ENCODE results near the gene FAM241A. TPM values are rescaled to one million over a fixed set of nuclear protein-coding genes. Genes with fewer than 3 reads are reported as not detected.
A peak's percentile ranks its signal among the peaks of the same experiment; 100 is the strongest.

Gene FAM241A
- total RNA-seq, 1 donor from 2014 or later = 0.70 TPM

DNA sequence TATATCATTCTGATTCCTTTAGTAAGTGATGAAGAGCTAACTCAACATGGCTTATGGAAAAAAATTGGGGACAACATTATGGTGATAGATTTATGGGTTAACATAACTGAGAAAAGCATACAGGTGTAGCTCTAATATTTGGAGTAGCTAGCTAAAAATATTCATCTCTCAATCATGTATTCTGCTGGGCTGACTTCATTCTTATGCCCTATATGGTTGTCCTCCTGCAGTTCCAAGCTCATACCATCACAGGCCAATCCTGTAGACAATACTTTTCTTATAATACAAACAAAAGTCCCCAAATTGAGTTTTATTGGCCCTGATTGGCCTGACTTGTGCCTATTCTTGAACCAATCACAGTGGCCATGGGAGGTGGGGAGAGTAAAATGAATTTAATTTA is 6.7 kb upstream of the FAM241A start:
- H3K36me3 Mint-ChIP-seq = no peaks in the 10 kb centered on the region
- peaks cover 3% of the 10 kb centered on the region for H3K27me3 Mint-ChIP-seq
- H3K9me3 Mint-ChIP-seq = no peaks in the 10 kb centered on the region
- peaks cover 10% of the 10 kb centered on the region for H3K4me1 Mint-ChIP-seq (ENCODE audit: unreplicated experiment)
- H3K4me3 Mint-ChIP-seq = no peak overlapping the region
- no peak for DNase-seq (ENCODE audit: extremely low spot score, unreplicated experiment)
- no peak for TF ChIP-seq CTCF (conservative IDR thresholded peaks at IDR 0.05)
- H3K27ac Mint-ChIP-seq = no peak overlapping the region

DNA sequence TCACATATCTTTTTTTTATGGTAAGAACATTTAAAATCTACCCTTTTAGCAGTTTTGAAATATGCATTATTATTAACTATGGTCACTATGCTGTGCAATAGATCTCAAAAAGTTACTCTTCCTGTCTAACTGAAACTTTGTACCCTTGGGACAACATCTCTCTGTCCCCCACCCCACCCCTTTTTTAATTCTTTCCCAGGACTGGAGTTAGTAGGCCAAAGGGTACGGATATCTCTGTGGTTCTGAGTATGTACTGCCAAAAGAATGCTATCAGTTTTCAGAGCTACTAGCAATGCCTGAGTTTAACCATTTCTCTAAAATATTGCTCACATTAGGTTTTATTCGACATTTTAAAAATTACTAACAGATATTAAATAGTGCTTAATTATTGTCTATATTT is 4.7 kb upstream of the FAM241A start:
- no peak for TF ChIP-seq CTCF (conservative IDR thresholded peaks at IDR 0.05)
- no peaks in the 10 kb centered on the region for H3K36me3 Mint-ChIP-seq
- no peak overlapping the region for H3K27ac Mint-ChIP-seq

DNA sequence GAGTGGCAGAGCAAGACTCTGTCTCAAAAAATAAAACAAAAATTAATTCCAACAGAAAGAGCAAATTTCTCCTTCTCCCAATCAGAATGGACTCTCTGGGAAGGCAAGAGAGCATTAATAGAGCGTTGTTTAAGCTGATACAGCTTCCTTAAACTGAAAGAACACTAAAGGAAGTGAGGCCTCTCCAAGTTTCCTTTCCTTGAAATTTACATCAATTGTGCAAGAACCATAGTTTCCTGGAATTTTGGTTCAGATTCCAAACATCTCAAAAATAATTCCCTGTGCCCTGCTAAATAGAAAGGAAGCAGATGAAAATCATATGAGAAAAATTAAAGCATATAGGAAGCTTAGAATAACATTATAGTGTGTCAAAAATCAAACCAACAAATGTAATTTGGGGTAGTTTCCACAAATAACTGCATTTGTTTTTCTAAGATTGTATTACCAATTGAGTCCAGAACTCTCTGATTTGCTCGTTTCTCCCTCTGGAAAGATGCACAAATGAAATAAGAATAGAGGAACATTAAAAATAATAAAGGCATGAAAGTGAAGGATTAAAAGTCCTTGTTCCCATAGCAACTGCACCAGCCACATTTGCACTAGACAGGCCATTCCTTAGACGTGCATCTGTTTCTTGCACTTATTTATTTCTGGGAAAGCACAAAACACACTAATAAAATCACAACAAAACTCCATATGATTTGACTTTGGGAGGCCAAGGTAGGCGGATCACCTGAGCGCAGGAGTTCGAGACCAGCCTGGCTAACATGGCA is 3.7 kb upstream of the FAM241A start:
- Mint-ChIP-seq H3K27ac (no peak overlapping the region), H3K4me3 (no peak overlapping the region), H3K27me3 (peaks cover 11% of the 10 kb centered on the region), H3K4me1 (ENCODE audit: unreplicated experiment) (peaks cover 16% of the 10 kb centered on the region), H3K36me3 (no peaks in the 10 kb centered on the region), H3K9me3 (no peaks in the 10 kb centered on the region)
- DNase-seq (ENCODE audit: extremely low spot score, unreplicated experiment) = no peak
- TF ChIP-seq CTCF (conservative IDR thresholded peaks at IDR 0.05) = no peak

More for the DNA sequence above, 4.7 kb upstream of the FAM241A start:
- no peak overlapping the region for H3K4me3 Mint-ChIP-seq
- H3K9me3 Mint-ChIP-seq = no peaks in the 10 kb centered on the region
- H3K27me3 Mint-ChIP-seq = peaks cover 4% of the 10 kb centered on the region
- DNase-seq (ENCODE audit: extremely low spot score, unreplicated experiment) = no peak
- H3K4me1 Mint-ChIP-seq (ENCODE audit: unreplicated experiment) = peaks cover 10% of the 10 kb centered on the region

- no peak for TF ChIP-seq CTCF (conservative IDR thresholded peaks at IDR 0.05)
These were observed 3.1 kb upstream of the FAM241A start for GRCh38 chr4:112142182-112142581.

GRCh38 chr4:112143781-112144180 is 1.5 kb upstream of the FAM241A start:
- H3K4me1 Mint-ChIP-seq (ENCODE audit: unreplicated experiment) = peaks cover 18% of the 10 kb centered on the region
- H3K36me3 Mint-ChIP-seq = no peaks in the 10 kb centered on the region
- peaks cover 33% of the 10 kb centered on the region for H3K27me3 Mint-ChIP-seq
- H3K4me3 Mint-ChIP-seq = peak overlapping the region; percentile 14
- no peaks in the 10 kb centered on the region for H3K9me3 Mint-ChIP-seq
- no peak for TF ChIP-seq CTCF (conservative IDR thresholded peaks at IDR 0.05)
- H3K27ac Mint-ChIP-seq = no peak overlapping the region
- no peak for DNase-seq (ENCODE audit: extremely low spot score, unreplicated experiment)

More at GRCh38 chr4:112142182-112142581, 3.1 kb upstream of the FAM241A start:
- peaks cover 17% of the 10 kb centered on the region for H3K27me3 Mint-ChIP-seq
- no peaks in the 10 kb centered on the region for H3K9me3 Mint-ChIP-seq
- H3K4me1 Mint-ChIP-seq (ENCODE audit: unreplicated experiment) = peaks cover 18% of the 10 kb centered on the region
- no peaks in the 10 kb centered on the region for H3K36me3 Mint-ChIP-seq
- DNase-seq (ENCODE audit: extremely low spot score, unreplicated experiment) = no peak
- no peak overlapping the region for H3K4me3 Mint-ChIP-seq
- no peak overlapping the region for H3K27ac Mint-ChIP-seq

Measured in type B pancreatic cell (in vitro differentiated cells).